H1 (cell line): ENCODE results near the gene BAZ2A. TPM values are rescaled to one million over a fixed set of nuclear protein-coding genes. Genes with fewer than 3 reads are reported as not detected.
A peak's percentile ranks its signal among the peaks of the same experiment; 100 is the strongest.

Experiments
- CTCF ChIA-PET: fragments of 300-600 bp; sonication (Branson Sonifier 250); formaldehyde crosslinking; loops from one replicate; lab custom pipeline; 2021; ENCODE audit not compliant: partially characterized antibody; lab: Charles Lee
- POLR2A ChIA-PET: fragments of 300-600 bp; sonication (Branson Sonifier 250); formaldehyde crosslinking; loops from one replicate; lab custom pipeline; 2021; ENCODE audit warnings: inconsistent platforms; ENCODE audit not compliant: partially characterized antibody; lab: Charles Lee
- DNase-seq, 2 experiments: peaks; one replicate each; pipeline versions ENCODE4 v3.0.0 to v3.0.0-alpha.2; 2010 to 2022; ENCODE audit warnings: low spot score in 2 of 2, low read depth in 1 of 2, mixed read lengths in 1 of 2
- FAIRE-seq: peaks from 2 replicates; lab custom pipeline; 2011; peaks lifted over from hg19 to GRCh38; lab: Jason Lieb, UNC
- H2AFZ ChIP-seq: 2 replicates; pipeline ENCODE4 v1.8.1; 2012; ENCODE audit warnings: low read length, inconsistent platforms
- H2AK5ac ChIP-seq: 2 replicates; pipeline ENCODE4 v1.6.1; 2013; ENCODE audit warnings: low read depth, low read length
- H2BK120ac ChIP-seq: replicated peaks from 2 replicates; pipeline ENCODE3; 2013; ENCODE audit warnings: low read depth, low read length, inconsistent platforms
- H2BK12ac ChIP-seq: 2 replicates; pipeline ENCODE4 v1.6.1; 2013; ENCODE audit warnings: low read depth, low read length
- H2BK15ac ChIP-seq: 2 replicates; pipeline ENCODE4 v1.6.1; 2013; ENCODE audit warnings: low read length
- H2BK20ac ChIP-seq: 2 replicates; pipeline ENCODE4 v1.6.1; 2013; ENCODE audit warnings: low read length
- H2BK5ac ChIP-seq: 2 replicates; pipeline ENCODE4 v1.6.1; 2013; ENCODE audit warnings: low read depth, low read length
- H3K14ac ChIP-seq: 2 replicates; pipeline ENCODE4 v1.6.1; 2013; ENCODE audit warnings: inconsistent platforms; ENCODE audit not compliant: insufficient read length
- H3K18ac ChIP-seq: 2 replicates; pipeline ENCODE4 v1.6.1; 2013; ENCODE audit warnings: low read length; ENCODE audit errors: extremely low read depth
- H3K23ac ChIP-seq: 2 replicates; pipeline ENCODE4 v1.6.1; 2013; ENCODE audit warnings: inconsistent platforms; ENCODE audit not compliant: insufficient read length
- H3K23me2 ChIP-seq: 2 replicates; pipeline ENCODE4 v1.6.1; 2013; ENCODE audit warnings: low read depth, low read length
- H3K27ac ChIP-seq: 2 replicates; pipeline ENCODE4 v1.6.1; 2011; ENCODE audit warnings: low read depth, low read length, inconsistent platforms
- H3K27me3 ChIP-seq, 4 experiments: replicated peaks in 1 of 4; 1 replicate in 1 of 4; 2 replicates in 3 of 4; pipeline versions ENCODE4 v1.6.1 to v1.8.1; 2011 to 2013; ENCODE audit warnings: low read length in 3 of 4, mild to moderate bottlenecking in 3 of 4, inconsistent platforms in 2 of 4, mixed read lengths in 2 of 4, moderate library complexity in 1 of 4; ENCODE audit not compliant: control insufficient read depth in 3 of 4, insufficient read depth in 3 of 4; ENCODE audit errors: extremely low read depth in 1 of 4
- H3K36me3 ChIP-seq, 4 experiments: 2 replicates each; pipeline versions ENCODE4 v1.6.1 to v1.8.1; 2011 to 2013; ENCODE audit warnings: mild to moderate bottlenecking in 4 of 4, low read length in 3 of 4, moderate library complexity in 2 of 4, control low read depth in 1 of 4, inconsistent platforms in 1 of 4; ENCODE audit not compliant: insufficient read depth in 4 of 4, control insufficient read depth in 2 of 4
- H3K4ac ChIP-seq: replicated peaks from 2 replicates; pipeline ENCODE3; 2013; ENCODE audit warnings: low read length, low read depth, mixed read lengths, inconsistent platforms; ENCODE audit not compliant: insufficient read length
- H3K4me1 ChIP-seq, 4 experiments: replicated peaks in 1 of 4; 1 replicate in 1 of 4; 2 replicates in 3 of 4; pipeline versions ENCODE4 v1.6.1 to v1.8.1; 2011 to 2013; ENCODE audit warnings: low read length in 3 of 4, inconsistent platforms in 2 of 4, mixed read lengths in 1 of 4; ENCODE audit not compliant: insufficient read depth in 4 of 4, control insufficient read depth in 3 of 4
- H3K4me2 ChIP-seq, 2 experiments: 2 replicates each; pipeline versions ENCODE4 v1.6.1 to v1.8.1; 2011 to 2013; ENCODE audit warnings: low read depth in 2 of 2, low read length in 2 of 2, control low read depth in 1 of 2, inconsistent platforms in 1 of 2, mild to moderate bottlenecking in 1 of 2; ENCODE audit not compliant: insufficient read depth in 1 of 2
- H3K4me3 ChIP-seq, 4 experiments: fragments of 200-600, 300-600 bp in 1 of 4; sonication (generic), shearing (Covaris generic), sonication (Bioruptor Twin) in 1 of 4; 2 replicates each; pipeline versions ENCODE4 v1.5.1 to v1.8.1; 2011 to 2016; ENCODE audit warnings: low read length in 4 of 4, low read depth in 3 of 4, control low read depth in 2 of 4, inconsistent platforms in 2 of 4, mild to moderate bottlenecking in 2 of 4, mixed read lengths in 1 of 4, moderate library complexity in 1 of 4; ENCODE audit not compliant: insufficient read depth in 2 of 4; ENCODE audit errors: extremely low read depth in 1 of 4
- H3K56ac ChIP-seq: replicated peaks from 2 replicates; pipeline ENCODE3; 2013; ENCODE audit warnings: low read depth, mild to moderate bottlenecking, mixed read lengths, low read length, inconsistent platforms; ENCODE audit not compliant: insufficient read length
- H3K79me1 ChIP-seq: 2 replicates; pipeline ENCODE4 v1.6.1; 2013; ENCODE audit warnings: low read depth, low read length, control low read depth
- H3K79me2 ChIP-seq, 2 experiments: 2 replicates each; pipeline versions ENCODE4 v1.6.1 to v1.8.1; 2012 to 2013; ENCODE audit warnings: low read length in 2 of 2, mild to moderate bottlenecking in 2 of 2, inconsistent platforms in 1 of 2; ENCODE audit not compliant: insufficient read depth in 2 of 2, control insufficient read depth in 1 of 2
- H3K9ac ChIP-seq, 4 experiments: replicated peaks in 1 of 4; 1 replicate in 1 of 4; 2 replicates in 3 of 4; pipeline versions ENCODE4 v1.6.1 to v1.8.1; 2011 to 2013; ENCODE audit warnings: low read depth in 3 of 4, low read length in 3 of 4, control low read depth in 2 of 4, mild to moderate bottlenecking in 2 of 4, moderate library complexity in 2 of 4, inconsistent platforms in 1 of 4; ENCODE audit errors: extremely low read depth in 1 of 4
- H3K9me3 ChIP-seq, 2 experiments: 2 replicates each; pipeline versions ENCODE4 v1.6.1 to v1.8.1; 2012 to 2013; ENCODE audit warnings: mild to moderate bottlenecking in 2 of 2, moderate library complexity in 2 of 2, control low read depth in 1 of 2, inconsistent platforms in 1 of 2, low read depth in 1 of 2, low read length in 1 of 2, mixed read lengths in 1 of 2; ENCODE audit not compliant: insufficient read depth in 2 of 2
- H4K20me1 ChIP-seq, 2 experiments: replicated peaks in 1 of 2; 2 replicates each; pipeline versions ENCODE3 to v1.8.1; 2011 to 2013; ENCODE audit warnings: inconsistent platforms in 2 of 2, low read length in 2 of 2, mild to moderate bottlenecking in 1 of 2; ENCODE audit not compliant: insufficient read depth in 2 of 2, control insufficient read depth in 1 of 2
- H4K5ac ChIP-seq: 2 replicates; pipeline ENCODE4 v1.6.1; 2013; ENCODE audit warnings: low read length, low read depth, mixed read lengths, inconsistent platforms; ENCODE audit not compliant: insufficient read length
- H4K8ac ChIP-seq: 2 replicates; pipeline ENCODE4 v1.8.0; 2013; ENCODE audit warnings: mild to moderate bottlenecking, moderate library complexity, low read length, inconsistent platforms; ENCODE audit not compliant: insufficient read depth; ENCODE audit errors: extremely low read depth
- H4K91ac ChIP-seq: replicated peaks from 2 replicates; pipeline ENCODE3; 2013; ENCODE audit warnings: low read length, mixed read lengths, inconsistent platforms; ENCODE audit not compliant: insufficient read length
- KDM1A ChIP-seq: fragments of 200-600, 300-600 bp; sonication (generic); IDR thresholded peaks from 2 replicates; pipeline ENCODE4 v1.7.1; 2016; ENCODE audit warnings: mild to moderate bottlenecking, low read length, borderline replicate concordance
- NANOG ChIP-seq: IDR thresholded peaks from 2 replicates; pipeline ENCODE4 v1.6.1; 2011; ENCODE audit warnings: low read length, low read depth, mild to moderate bottlenecking, inconsistent platforms; ENCODE audit not compliant: insufficient read depth, poor library complexity, severe bottlenecking
- POLR2AphosphoS5 ChIP-seq: IDR thresholded peaks from 2 replicates; pipeline ENCODE4 v1.6.1; 2011; ENCODE audit warnings: low read depth, low read length
- POU5F1 ChIP-seq: IDR thresholded peaks from 2 replicates; pipeline ENCODE4 v1.6.1; 2011; ENCODE audit warnings: low read depth, mild to moderate bottlenecking, low read length, moderate library complexity
- RBBP5 ChIP-seq: IDR thresholded peaks from 2 replicates; pipeline ENCODE4 v1.7.1; 2012; ENCODE audit warnings: low read depth, mild to moderate bottlenecking, inconsistent platforms, low read length, moderate library complexity, borderline replicate concordance
- SRF ChIP-seq: IDR thresholded peaks from 2 replicates; pipeline ENCODE4 v1.6.1; 2011; ENCODE audit warnings: mild to moderate bottlenecking, low read depth, low read length, moderate library complexity
- TBP ChIP-seq: IDR thresholded peaks from 2 replicates; pipeline ENCODE4 v1.6.1; 2011; ENCODE audit warnings: low read depth, low read length, improper control_type of control experiment
- TEAD4 ChIP-seq: IDR thresholded peaks from 2 replicates; pipeline ENCODE4 v1.6.1; 2012; ENCODE audit warnings: low read depth, low read length, inconsistent platforms, mixed read lengths
- WGBS, 2 experiments: shearing (Covaris generic) in 1 of 2; methylation state at CpG; one replicate each; pipeline versions ENCODE4 v1.1.6 to v1.1.7; 2013 to 2015; ENCODE audit warnings: low lambda C conversion rate in 2 of 2, mixed read lengths in 2 of 2, inconsistent platforms in 1 of 2, low coverage in 1 of 2, missing lambda C conversion rate in 1 of 2; ENCODE audit not compliant: insufficient replicate concordance in 2 of 2, insufficient coverage in 1 of 2, insufficient read length in 1 of 2; ENCODE audit errors: extremely low coverage in 1 of 2, missing lambda C conversion rate in 1 of 2; 5-methylcytosine and 5-hydroxymethylcytosine counted together
- polyA plus RNA-seq, 7 experiments: library from polyadenylated mRNA; depleted of rRNA in 3 of 7; stranded (reverse) in 5 of 7; unstranded in 2 of 7; fragments of >200 nt in 5 of 7; fragments of 200-250 nt in 2 of 7; gene quantifications; 1 replicate in 5 of 7; 2 replicates in 1 of 7; 4 replicates in 1 of 7; pipeline versions ENCODE4 v1.2.1 to v1.2.3, GENCODE V29; 2011 to 2013; ENCODE audit warnings: missing spikeins in 2 of 7, mixed read lengths in 2 of 7
- total RNA-seq: library from RNA; stranded (reverse); fragmentation: NEBNext Ultra II Directional; extraction: Animal tissue kit (Norgen Biotek cat#: 25700); gene quantifications from 2 replicates; pipeline ENCODE4 v1.2.1, GENCODE V29; 2021

The BAZ2A gene
- total and polyA plus RNA-seq, 2 of the 8 experiments (the other 6 are each of a cell fraction or from before 2014, with no cell fraction given) = 52.0 to 110 TPM

DNA sequence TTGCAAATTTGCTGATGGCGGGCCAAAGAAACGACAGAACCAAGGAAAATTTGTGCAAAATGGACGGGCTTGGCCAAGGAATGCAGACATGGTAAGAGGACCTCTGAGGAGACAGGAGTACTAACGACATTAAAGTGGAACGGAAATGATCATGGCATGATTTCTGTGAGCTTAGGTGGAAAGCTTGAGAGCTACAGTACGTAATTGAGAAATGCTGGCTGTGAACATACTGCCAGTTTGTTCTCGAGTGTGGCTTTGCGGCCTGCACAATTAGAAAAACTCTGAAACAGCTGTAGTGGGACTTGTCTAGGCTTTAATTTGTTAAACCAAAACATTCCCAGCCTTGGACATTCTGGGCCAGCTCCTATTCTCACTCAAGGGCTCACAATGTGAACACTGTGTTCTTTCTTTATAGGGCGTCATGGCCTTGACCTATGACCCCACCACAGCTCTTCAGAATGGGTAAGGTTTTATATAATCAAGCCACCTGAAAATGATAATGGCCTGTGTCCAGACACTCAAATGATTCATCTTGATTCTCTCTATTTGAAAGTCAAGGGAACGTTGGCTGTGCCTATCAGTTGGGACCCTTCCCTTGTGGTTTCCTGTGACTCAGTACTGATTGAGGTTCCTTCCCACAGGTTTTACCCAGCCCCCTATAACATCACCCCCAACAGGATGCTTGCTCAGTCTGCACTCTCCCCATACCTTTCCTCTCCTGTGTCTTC, 48.5 kb downstream of the BAZ2A start:
- Histone ChIP-seq H3K23me2 (no peaks in the 10 kb centered on the region), H3K27me3 (no peaks in the 10 kb centered on the region), H3K36me3 (no peaks in the 10 kb centered on the region; a peak in 1 of 8 replicates), H2AFZ (no peak overlapping the region), H4K5ac (no peak overlapping the region), H3K79me1 (no peaks in the 10 kb centered on the region), H3K56ac (no peak overlapping the region), H3K4me2 (no peak overlapping the region), H2BK12ac (no peak overlapping the region; the same call in 1 of the 2 replicates), H4K20me1 (peaks cover 0 to 1% of the 10 kb centered on the region in 2 experiments), H3K4ac (no peak overlapping the region), H4K91ac (no peak overlapping the region), H3K27ac (no peak overlapping the region), H3K4me1 (no peaks in the 10 kb centered on the region; a peak in 1 of 7 replicates), H3K23ac (peak overlapping the region; percentile 15), H3K9ac (no peak overlapping the region), H2BK120ac (no peak overlapping the region), H3K4me3 (no peak overlapping the region), H2BK15ac (no peak overlapping the region), H3K18ac (no peak overlapping the region), H3K14ac (no peak overlapping the region), H3K9me3 (no peaks in the 10 kb centered on the region), H3K79me2 (no peaks in the 10 kb centered on the region), H4K8ac (no peak overlapping the region), H2AK5ac (no peak overlapping the region), H2BK20ac (no peak overlapping the region), H2BK5ac (no peak overlapping the region)
- WGBS, 2 experiments = 87% methylated on average over 10 of the region's 10 CpGs; no CpG with 5 or more reads in 1 of the 2 experiments
- DNase-seq (no peak), FAIRE-seq (no peak)
- ChIA-PET CTCF (interaction anchor here (0.8 to 13.2 kb wide), 10 partner anchors 9 to 117 kb away, joined by 3 to 220 read pairs (median 4); no protein-coding TSS in a partner anchor), POLR2A (interaction anchor here (0.7 to 3.3 kb wide), 3 partner anchors 10 to 105 kb away, joined by 3 to 10 read pairs (median 3); no protein-coding TSS in a partner anchor)
- TF ChIP-seq KDM1A (no peak), NANOG (no peak), POU5F1 (no peak), POLR2AphosphoS5 (no peak), SRF (no peak), TEAD4 (no peak), TBP (no peak), RBBP5 (no peak)
